Smooth muscle cell (in vitro differentiated cells): ENCODE results near the gene RC3H2. TPM values are rescaled to one million over a fixed set of nuclear protein-coding genes. Genes with fewer than 3 reads are reported as not detected.
"Not testable (repeated sequence)": the region's sequence is repeated elsewhere in the genome, so short reads cannot be mapped to it uniquely, and the experiment has no call there.

Experiments
- DNase-seq: peaks from one replicate; lab custom pipeline; 2025; ENCODE audit not compliant: unreplicated experiment; lab: John Stamatoyannopoulos, UW
- H2AFZ ChIP-seq: fragments of 200-600 bp; sonication (generic); 2 replicates; pipeline ENCODE4 v1.6.0; 2016; ENCODE audit warnings: antibody characterized with exemption, low read depth, mild to moderate bottlenecking
- H3F3A ChIP-seq: fragments of 200-600 bp; sonication (generic); 2 replicates; pipeline ENCODE4 v1.6.0; 2017; ENCODE audit warnings: antibody characterized with exemption, low read depth
- H3K27ac ChIP-seq: fragments of 200-600 bp; sonication (generic); 2 replicates; pipeline ENCODE4 v1.5.1; 2016; ENCODE audit warnings: low read depth, mild to moderate bottlenecking
- H3K27me3 ChIP-seq: fragments of 200-600 bp; sonication (generic); 2 replicates; pipeline ENCODE4 v1.6.1; 2016; ENCODE audit warnings: low read depth, mild to moderate bottlenecking
- H3K36me3 ChIP-seq: fragments of 200-600 bp; sonication (generic); 2 replicates; pipeline ENCODE4 v1.5.1; 2016; ENCODE audit warnings: low read depth
- H3K4me1 ChIP-seq: fragments of 200-600 bp; sonication (generic); 2 replicates; pipeline ENCODE4 v1.5.1; 2016; ENCODE audit warnings: low read depth
- H3K4me2 ChIP-seq: fragments of 200-600 bp; sonication (generic); 2 replicates; pipeline ENCODE4 v1.6.0; 2016; ENCODE audit warnings: mild to moderate bottlenecking
- H3K4me3 ChIP-seq: fragments of 200-600 bp; sonication (generic); 2 replicates; pipeline ENCODE4 v1.5.1; 2016; ENCODE audit warnings: mild to moderate bottlenecking
- H3K79me2 ChIP-seq: fragments of 200-600 bp; sonication (generic); 2 replicates; pipeline ENCODE4 v1.6.0; 2016; ENCODE audit warnings: low read depth, mild to moderate bottlenecking
- H3K9ac ChIP-seq: fragments of 200-600 bp; sonication (generic); 2 replicates; pipeline ENCODE4 v1.6.0; 2016; ENCODE audit warnings: low read depth
- H3K9me3 ChIP-seq: fragments of 200-600 bp; sonication (generic); replicated peaks from 2 replicates; pipeline ENCODE4 v1.5.1; 2016; ENCODE audit warnings: low read depth
- H4K20me1 ChIP-seq: fragments of 200-600 bp; sonication (generic); 2 replicates; pipeline ENCODE4 v1.6.0; 2016; ENCODE audit warnings: low read depth
- whole genome bisulfite sequencing: methylation state at CpG from one replicate; pipeline ENCODE4 v1.1.7; 2016; ENCODE audit warnings: low lambda C conversion rate; 5-methylcytosine and 5-hydroxymethylcytosine counted together
- polyA plus RNA-seq: library from polyadenylated mRNA; unstranded; fragments of >200 nt; fragmentation: Nextera tagmentation; extraction: Ambion mirVana; gene quantifications from 2 replicates; pipeline ENCODE4 v1.2.1, GENCODE V29; 2016
- total RNA-seq: library from RNA; depleted of rRNA; stranded (reverse); fragments of >200 nt; gene quantifications from 2 replicates; pipeline ENCODE4 v1.2.3, GENCODE V29; 2014
- TF ChIP-seq, protein P1 (sequence below): fragments of 200-600 bp; sonication (generic); IDR thresholded peaks from 2 replicates; pipeline ENCODE4 v1.5.1; 2017; ENCODE audit warnings: borderline replicate concordance, mild to moderate bottlenecking, antibody characterized with exemption; ENCODE audit not compliant: insufficient read depth, poor library complexity, severe bottlenecking

RC3H2 gene
- total and polyA plus RNA-seq, 2 experiments from 2014 or later, result 15.3 to 44.7 TPM

DNA sequence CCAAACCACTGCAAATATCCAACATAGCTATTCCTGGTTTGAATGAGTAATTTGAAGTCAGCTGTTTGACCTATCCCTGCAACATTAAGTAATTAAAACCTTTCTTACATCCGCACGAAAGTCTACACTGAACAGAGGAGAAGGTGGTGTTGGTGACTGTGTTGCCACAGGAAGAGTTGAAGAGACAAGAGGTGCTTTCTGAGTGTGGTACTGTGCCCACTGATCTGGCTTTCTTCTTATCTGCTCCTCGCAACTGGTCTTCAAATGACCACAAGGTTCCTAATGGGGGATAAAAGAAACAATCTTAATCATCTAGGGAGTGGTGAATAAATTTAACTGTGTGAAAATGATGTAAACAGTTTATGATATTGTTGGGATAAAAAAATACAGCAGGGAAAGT is 47.3 kb downstream of the RC3H2 start:
- Histone ChIP-seq H3K27me3 (no peaks in the 10 kb centered on the region), H3K36me3 (peaks cover 25% of the 10 kb centered on the region), H3F3A (no peaks in the 10 kb centered on the region), H3K79me2 (no peaks in the 10 kb centered on the region), H3K9ac (no peak overlapping the region), H3K4me3 (no peak overlapping the region), H3K9me3 (no peaks in the 10 kb centered on the region), H2AFZ (no peak overlapping the region), H3K4me1 (no peaks in the 10 kb centered on the region), H3K27ac (no peak overlapping the region), H4K20me1 (no peaks in the 10 kb centered on the region), H3K4me2 (no peak overlapping the region)
- no peak for DNase-seq
- TF ChIP-seq, protein P1, sequence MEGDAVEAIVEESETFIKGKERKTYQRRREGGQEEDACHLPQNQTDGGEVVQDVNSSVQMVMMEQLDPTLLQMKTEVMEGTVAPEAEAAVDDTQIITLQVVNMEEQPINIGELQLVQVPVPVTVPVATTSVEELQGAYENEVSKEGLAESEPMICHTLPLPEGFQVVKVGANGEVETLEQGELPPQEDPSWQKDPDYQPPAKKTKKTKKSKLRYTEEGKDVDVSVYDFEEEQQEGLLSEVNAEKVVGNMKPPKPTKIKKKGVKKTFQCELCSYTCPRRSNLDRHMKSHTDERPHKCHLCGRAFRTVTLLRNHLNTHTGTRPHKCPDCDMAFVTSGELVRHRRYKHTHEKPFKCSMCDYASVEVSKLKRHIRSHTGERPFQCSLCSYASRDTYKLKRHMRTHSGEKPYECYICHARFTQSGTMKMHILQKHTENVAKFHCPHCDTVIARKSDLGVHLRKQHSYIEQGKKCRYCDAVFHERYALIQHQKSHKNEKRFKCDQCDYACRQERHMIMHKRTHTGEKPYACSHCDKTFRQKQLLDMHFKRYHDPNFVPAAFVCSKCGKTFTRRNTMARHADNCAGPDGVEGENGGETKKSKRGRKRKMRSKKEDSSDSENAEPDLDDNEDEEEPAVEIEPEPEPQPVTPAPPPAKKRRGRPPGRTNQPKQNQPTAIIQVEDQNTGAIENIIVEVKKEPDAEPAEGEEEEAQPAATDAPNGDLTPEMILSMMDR, result no peak
- 99% methylated on average over 3 of the region's 3 CpGs for WGBS

- H3K9me3 ChIP-seq, H3K4me1 ChIP-seq, DNase-seq, H3K27me3 ChIP-seq, H2AFZ ChIP-seq, H3K4me3 ChIP-seq, H4K20me1 ChIP-seq, H3F3A ChIP-seq, H3K9ac ChIP-seq, H3K79me2 ChIP-seq, H3K4me2 ChIP-seq, H3K27ac ChIP-seq: not testable (repeated sequence)
- H3K36me3 ChIP-seq, result peaks cover 40% of the 10 kb centered on the region
- WGBS, result 95% methylated on average over 15 of the region's 59 CpGs
These were observed 52.9 kb downstream of the RC3H2 start for GRCh38 chr9:122852085-122852786.

DNA sequence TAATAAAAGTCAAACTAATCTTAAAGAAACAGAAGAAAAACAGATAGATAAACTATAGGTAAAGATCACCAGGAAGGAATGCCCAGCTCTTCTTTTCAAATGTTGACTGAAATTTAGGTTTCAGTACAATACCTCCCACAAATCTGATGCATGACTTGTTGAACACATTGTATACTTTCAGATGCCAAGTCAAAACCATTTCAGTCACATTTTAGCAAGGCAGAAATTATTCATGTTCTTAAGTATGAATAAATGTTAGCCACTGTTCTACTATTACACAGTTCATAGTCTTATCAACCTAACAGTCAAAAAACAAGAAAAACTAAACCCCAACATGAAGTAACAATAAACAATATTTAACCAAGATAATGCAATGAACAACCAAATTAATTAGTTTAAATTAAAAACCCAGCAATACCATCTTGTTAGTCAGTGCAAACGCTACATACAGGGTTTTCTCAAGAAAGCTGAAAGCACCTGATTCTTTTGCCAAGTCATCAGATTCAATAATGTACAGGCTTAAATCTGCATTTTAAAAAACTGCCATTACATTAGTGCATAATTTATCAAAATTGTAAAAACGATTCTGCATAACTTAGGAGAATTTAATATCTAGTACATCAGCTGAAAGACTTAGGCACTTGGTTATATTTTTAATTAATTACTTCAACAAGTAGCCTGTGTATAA is 56.8 kb downstream of the RC3H2 start:
- WGBS, result 98% methylated on average over 2 of the region's 2 CpGs
- no peak for DNase-seq
- Histone ChIP-seq H3K27ac (no peak overlapping the region), H3K4me2 (no peak overlapping the region), H3F3A (peaks cover 3% of the 10 kb centered on the region), H3K36me3 (peaks cover 28% of the 10 kb centered on the region), H3K4me3 (no peak overlapping the region), H3K9me3 (no peaks in the 10 kb centered on the region), H2AFZ (no peak overlapping the region), H3K79me2 (no peaks in the 10 kb centered on the region), H4K20me1 (no peaks in the 10 kb centered on the region), H3K27me3 (no peaks in the 10 kb centered on the region), H3K9ac (no peak overlapping the region), H3K4me1 (no peaks in the 10 kb centered on the region)
- TF ChIP-seq, protein P1, result no peak

GRCh38 chr9:122846371-122846940 is 58.7 kb downstream of the RC3H2 start:
- 96% methylated on average over 5 of the region's 5 CpGs for WGBS
- Histone ChIP-seq H3K36me3 (peaks cover 26% of the 10 kb centered on the region), H3K27ac (no peak overlapping the region), H3K4me2 (no peak overlapping the region), H3K9ac (no peak overlapping the region), H3K4me1 (no peaks in the 10 kb centered on the region), H3K79me2 (no peaks in the 10 kb centered on the region), H3K4me3 (no peak overlapping the region), H3K27me3 (no peaks in the 10 kb centered on the region), H3K9me3 (no peaks in the 10 kb centered on the region), H2AFZ (no peak overlapping the region), H4K20me1 (no peaks in the 10 kb centered on the region), H3F3A (peaks cover 3% of the 10 kb centered on the region)
- TF ChIP-seq, protein P1, result no peak
- DNase-seq, result no peak
